ENCODE data around the gene CPT1B.

- TF ChIP-seq POLR2A (IDR thresholded peaks at IDR 0.05), result no peak
- TF ChIP-seq CTCF (IDR thresholded peaks at IDR 0.05), result no peak
Measured at GRCh38 chr22:50610041-50610451, 31.8 kb upstream of the CPT1B start.

Measured in lower leg skin (tissue), 3 donors.